MM.1S (cell line): ENCODE results near the gene OVOL2.

Source experiments
- CTCF ChIP-seq: fragments of 300-600 bp; sonication (generic); IDR thresholded peaks from 2 replicates; pipeline ENCODE4 v1.5.1; 2016; ENCODE audit warnings: antibody characterized with exemption, low read length, mixed read lengths
- EZH2 ChIP-seq: fragments of 300-600 bp; sonication (generic); optimal IDR thresholded peaks from 2 replicates; pipeline ENCODE3; 2017; ENCODE audit warnings: low read depth, mild to moderate bottlenecking, antibody characterized with exemption, low read length, mixed read lengths
- EZH2phosphoT487 ChIP-seq: fragments of 300-600 bp; sonication (generic); IDR thresholded peaks from 2 replicates; pipeline ENCODE4 v1.6.1; 2018; ENCODE audit warnings: antibody characterized with exemption, low read length

- TF ChIP-seq CTCF (no peak), EZH2 (no peak), EZH2phosphoT487 (no peak)
Measured at GRCh38 chr20:18032977-18033892, 24.5 kb downstream of the OVOL2 start.
